Pancreas (tissue), 10 donors: ENCODE measurements around the gene PLET1. TPM values are rescaled to one million over a fixed set of nuclear protein-coding genes. Genes with fewer than 3 reads are reported as not detected.

Source experiments
- ATAC-seq, 4 donors: fragments of 200-7000 bp; cut with Tn5 transposase; one replicate each; pipeline versions ENCODE4 v1.8.0 to v1.9.1; 2020; ENCODE audit warnings: mild to moderate bottlenecking in 4 of 4, moderate library complexity in 4 of 4
- DNase-seq, 6 donors: peaks; one replicate each; pipeline ENCODE4 v3.0.0-alpha.2; 2020
- FAIRE-seq: peaks from 2 replicates; lab custom pipeline; 2012; peaks lifted over from hg19 to GRCh38; lab: Jason Lieb, UNC
- H3K27ac ChIP-seq, 4 donors: fragments of 200-600 bp; sonication (generic); 1 replicate in 3 of 4; 2 replicates in 1 of 4; pipeline versions ENCODE4 v1.5.0 to v1.8.0; 2020
- H3K27me3 ChIP-seq, 4 donors: fragments of 200-600 bp; one replicate each; pipeline ENCODE4 v1.8.0; 2021
- H3K36me3 ChIP-seq, 3 donors: fragments of 200-600 bp; sonication (generic) in 1 of 3; one replicate each; pipeline versions ENCODE4 v1.5.0 to v1.8.0; 2020 to 2021
- H3K4me1 ChIP-seq, 3 donors: fragments of 200-600 bp; one replicate each; pipeline ENCODE4 v1.8.0; 2021
- H3K4me3 ChIP-seq, 4 donors: fragments of 200-600 bp; sonication (generic) in 2 of 4; one replicate each; pipeline versions ENCODE4 v1.5.0 to v1.8.0; 2020 to 2021
- H3K9me3 ChIP-seq, 4 donors: fragments of 200-600 bp; one replicate each; pipeline ENCODE4 v1.8.0; 2021
- CTCF ChIP-seq, 4 donors: fragments of 200-600 bp; sonication (generic) in 3 of 4; IDR thresholded peaks; one replicate each; pipeline versions ENCODE4 v1.5.0 to v1.8.0; 2021; ENCODE audit warnings: antibody characterized with exemption in 4 of 4
- WGBS, 2 donors: extraction: QIAGEN DNeasy Blood & Tissue Kit; methylation state at CpG; one replicate each; pipeline ENCODE4 v1.1.7; 2013; 5-methylcytosine and 5-hydroxymethylcytosine counted together
- intact Hi-C, 3 donors: fragments of 100-400 bp; cut with DNase I; formaldehyde crosslinking; loops; one replicate each; pipeline versions ENCODE4 v1.11.1 to v1.14.2; 2022
- polyA plus RNA-seq, 2 donors: library from polyadenylated mRNA; stranded (reverse); fragments of 200-250 nt; gene quantifications; one replicate each; pipeline ENCODE4 v1.2.3, GENCODE V29; 2013
- total RNA-seq, 6 donors: library from RNA; stranded (reverse); fragmentation: NEBNext Ultra II Directional in 4 of 6; extraction: Animal tissue kit (Norgen Biotek cat#: 25700) in 4 of 6; gene quantifications; one replicate each; pipeline versions ENCODE4 v1.2.1 to v1.2.4, GENCODE V29; 2021 to 2023
- donor health status: healthy with polysubstance abuse.
- donor health status: DM: no; HTN: no; CAD: no; lungs with moderate emphysema.
- donor health status: DM: no; HTN: no; CAD: no.
- donor health status: control.
- donor health status: control.
- donor health status: Bipolar disorder and iron deficiency.
- donor health status: DM: yes; HTN: yes; CAD: no.
- donor health status: DM: no; HTN: no; CAD: no.
- donor health status: DM: no; HTN: no; CAD: no.
- donor health status: DM: yes; HTN: yes; CAD: no.

Gene PLET1
- total and polyA plus RNA-seq, 8 donors: not detected

GRCh38 chr11:112289588-112290492 lies 29.2 kb upstream of the PLET1 start:
- intact Hi-C loops: loop anchor here in 2 of 3 donors (5.0 to 10.0 kb wide), 4 partner anchors 195 to 997 kb away; no protein-coding TSS in a partner anchor
- H3K27me3 ChIP-seq: no peaks in the 10 kb centered on the region
- no peak overlapping the region for H3K27ac ChIP-seq
- H3K4me3 ChIP-seq: peak overlapping the region; percentile 9 to 59 (median 39)
- FAIRE-seq (no peak), ATAC-seq (peak; percentile 95 to 99 (median 97)), DNase-seq (peak; percentile 50 to 92 (median 74))
- TF ChIP-seq CTCF (IDR thresholded peaks at IDR 0.05): peak; percentile 64 to 78 (median 69)
- no peaks in the 10 kb centered on the region for H3K9me3 ChIP-seq
- peaks cover 4 to 11% (median 7%) of the 10 kb centered on the region in 3 donors for H3K4me1 ChIP-seq
- H3K36me3 ChIP-seq: no peaks in the 10 kb centered on the region
- 2% methylated on average over 58 to 60 of the region's 60 CpGs for WGBS, 2 donors

DNA sequence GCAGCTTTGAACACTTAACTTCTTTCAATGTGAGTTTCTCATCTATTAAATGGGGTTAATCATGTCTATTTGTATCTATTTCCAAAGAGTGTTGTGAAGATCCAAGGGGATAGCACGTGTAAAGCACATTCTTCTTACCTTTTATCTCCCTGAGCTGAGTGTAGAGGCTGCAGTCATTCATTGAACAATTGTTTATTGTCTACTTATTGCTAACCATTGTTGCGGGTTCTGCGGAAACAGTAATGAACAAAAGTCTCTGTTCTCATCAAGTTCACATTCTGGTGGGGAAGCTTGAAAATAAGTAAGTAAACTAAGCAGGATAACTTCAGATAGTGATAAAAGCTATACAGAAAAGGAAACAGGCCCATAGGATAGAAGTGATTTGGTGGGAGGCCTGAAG lies 27.4 kb upstream of the PLET1 start:
- H3K36me3 ChIP-seq: no peaks in the 10 kb centered on the region
- intact Hi-C loops: loop anchor here in 1 of 3 donors (5.0 to 10.0 kb wide), 3 partner anchors 193 to 999 kb away; no protein-coding TSS in a partner anchor
- peaks cover 0 to 4% (median 2%) of the 10 kb centered on the region in 3 donors for H3K4me1 ChIP-seq
- H3K27me3 ChIP-seq: no peaks in the 10 kb centered on the region
- no peaks in the 10 kb centered on the region for H3K9me3 ChIP-seq
- no peak overlapping the region for H3K27ac ChIP-seq
- DNase-seq: no peak
- no peak for TF ChIP-seq CTCF (IDR thresholded peaks at IDR 0.05)
- no peak for ATAC-seq
- H3K4me3 ChIP-seq: no peak overlapping the region
- no peak for FAIRE-seq
- 77 to 80% methylated on average over 3 of the region's 3 CpGs for whole genome bisulfite sequencing, 2 donors

DNA sequence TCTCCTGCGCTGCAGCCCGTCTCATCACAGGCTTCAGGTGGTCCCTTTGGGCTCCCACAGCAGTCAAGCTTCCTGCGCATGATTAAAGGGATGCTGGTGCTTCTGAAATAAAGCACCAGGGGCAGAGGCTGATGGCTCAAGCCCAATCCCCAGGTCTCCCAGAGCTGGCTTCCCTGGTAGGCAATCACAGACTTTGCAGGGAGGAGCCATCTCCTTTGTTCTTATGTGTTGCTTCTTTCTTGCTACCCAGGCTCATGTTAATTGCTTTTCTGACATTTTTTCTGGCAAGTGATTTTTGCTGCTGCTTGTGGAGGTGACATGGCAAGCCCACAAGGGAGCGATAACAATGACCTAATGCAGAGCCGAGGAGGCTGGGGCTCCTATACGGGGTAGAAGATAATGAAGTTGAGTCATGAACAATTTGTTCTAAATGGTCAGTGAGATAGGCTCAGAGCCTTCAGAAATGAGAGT lies 25.2 kb upstream of the PLET1 start:
- Histone ChIP-seq H3K27ac (no peak overlapping the region), H3K4me3 (no peak overlapping the region), H3K9me3 (no peaks in the 10 kb centered on the region), H3K4me1 (peaks cover 0 to 4% (median 0%) of the 10 kb centered on the region in 3 donors), H3K27me3 (no peaks in the 10 kb centered on the region), H3K36me3 (no peaks in the 10 kb centered on the region)
- no peak for ATAC-seq
- intact Hi-C loops: loop anchor here in 1 of 3 donors (5.0 to 10.0 kb wide), 3 partner anchors 191 to 1001 kb away; no protein-coding TSS in a partner anchor
- no peak for DNase-seq
- 72 to 74% methylated on average over 6 of the region's 6 CpGs for WGBS, 2 donors
- TF ChIP-seq CTCF (IDR thresholded peaks at IDR 0.05): no peak
- no peak for FAIRE-seq

- no peak for ATAC-seq
Observed at GRCh38 chr11:112281726-112282125, 21.1 kb upstream of the PLET1 start.

More at GRCh38 chr11:112281726-112282125, 21.1 kb upstream of the PLET1 start:
- intact Hi-C loops: loop anchor here in 2 of 3 donors (2.0 to 10.0 kb wide), 2 partner anchors 63 to 187 kb away; no protein-coding TSS in a partner anchor
- no peaks in the 10 kb centered on the region for H3K9me3 ChIP-seq
- H3K27me3 ChIP-seq: no peaks in the 10 kb centered on the region
- no peaks in the 10 kb centered on the region for H3K4me1 ChIP-seq
- 76 to 87% methylated on average over 4 of the region's 4 CpGs for WGBS, 2 donors
- FAIRE-seq: no peak
- TF ChIP-seq CTCF (IDR thresholded peaks at IDR 0.05): no peak
- DNase-seq: no peak
- H3K4me3 ChIP-seq: no peak overlapping the region
- no peaks in the 10 kb centered on the region for H3K36me3 ChIP-seq
- H3K27ac ChIP-seq: no peak overlapping the region
